Adipose tissue (tissue), 3 donors: ENCODE measurements around the gene EYA3. TPM values are rescaled to one million over a fixed set of nuclear protein-coding genes. Genes with fewer than 3 reads are reported as not detected.

ENCODE experiments used
- H3K27ac ChIP-seq: one replicate; pipeline ENCODE4 v1.5.1; 2013; ENCODE audit warnings: low read depth, low read length
- WGBS, 3 donors: extraction: QIAGEN DNeasy Blood & Tissue Kit; methylation state at CpG; one replicate each; pipeline ENCODE4 v1.1.7; 2013; 5-methylcytosine and 5-hydroxymethylcytosine counted together
- polyA plus RNA-seq, 3 donors: library from polyadenylated mRNA; stranded (reverse); fragments of 200-250 nt; gene quantifications; one replicate each; pipeline ENCODE4 v1.2.3, GENCODE V29; 2013
- donor health status: healthy with polysubstance abuse.
- donor health status: Bipolar disorder and iron deficiency.
- donor health status: healthy.

The EYA3 gene
- polyA plus RNA-seq, 3 donors: 3.2 to 5.1 (median 4.2) TPM

- WGBS, 3 donors: 39 to 67% (median 58%) methylated on average over 13 of the region's 13 CpGs
- no peak overlapping the region for H3K27ac ChIP-seq
Measured at GRCh38 chr1:27960762-27961645, 127.4 kb downstream of the EYA3 start.

- 2 to 4% (median 3%) methylated on average over 59 to 68 of the region's 68 CpGs for WGBS, 3 donors
Measured at GRCh38 chr1:27959792-27960603, 128.4 kb downstream of the EYA3 start, which contains the start of gene XKR8. TSS of gene XKR8 (plus strand) at chr1:27959973. CDS start at chr1:27960070, 97 bp downstream.

GRCh38 chr1:27958513-27958912 lies 129.9 kb downstream of the EYA3 start:
- WGBS, 3 donors: 96% methylated on average over 26 of the region's 26 CpGs
- no peak overlapping the region for H3K27ac ChIP-seq

More at GRCh38 chr1:27959792-27960603, 128.4 kb downstream of the EYA3 start, which contains the start of gene XKR8:
- peak within 1 kb of the TSS; percentile 82 for H3K27ac ChIP-seq

- WGBS, 3 donors: 82 to 96% (median 94%) methylated on average over 5 of the region's 5 CpGs
- H3K27ac ChIP-seq: no peak overlapping the region
Measured at GRCh38 chr1:27957655-27958054, 130.8 kb downstream of the EYA3 start.

GRCh38 chr1:27956761-27957160 lies 131.6 kb downstream of the EYA3 start:
- WGBS, 3 donors: 73 to 86% (median 83%) methylated on average over 6 of the region's 6 CpGs
- no peak overlapping the region for H3K27ac ChIP-seq

GRCh38 chr1:27955076-27955475 lies 133.3 kb downstream of the EYA3 start:
- 86 to 87% (median 86%) methylated on average over 6 of the region's 6 CpGs for WGBS, 3 donors
- no peak overlapping the region for H3K27ac ChIP-seq

- 92 to 94% (median 93%) methylated on average over 10 of the region's 10 CpGs for WGBS, 3 donors
- no peak overlapping the region for H3K27ac ChIP-seq
Measured at GRCh38 chr1:27954186-27954585, 134.2 kb downstream of the EYA3 start.

- H3K27ac ChIP-seq: no peak overlapping the region
- 50 to 64% (median 54%) methylated on average over 3 of the region's 3 CpGs for WGBS, 3 donors
Measured at GRCh38 chr1:27952147-27952546, 136.3 kb downstream of the EYA3 start.

- WGBS, 3 donors: 57 to 75% (median 58%) methylated on average over 3 of the region's 3 CpGs
Measured at GRCh38 chr1:27951396-27951795, 137.0 kb downstream of the EYA3 start.

GRCh38 chr1:27949027-27949426 lies 139.4 kb downstream of the EYA3 start:
- no peak overlapping the region for H3K27ac ChIP-seq
- WGBS, 3 donors: 89 to 92% (median 90%) methylated on average over 8 of the region's 8 CpGs

More at GRCh38 chr1:27951396-27951795, 137.0 kb downstream of the EYA3 start:
- no peak overlapping the region for H3K27ac ChIP-seq

- H3K27ac ChIP-seq: no peak overlapping the region
- 87 to 97% (median 92%) methylated on average over 5 of the region's 5 CpGs for WGBS, 3 donors
Measured at GRCh38 chr1:27945020-27945419, 143.4 kb downstream of the EYA3 start.

GRCh38 chr1:27941671-27942540 lies 146.5 kb downstream of the EYA3 start:
- no peak overlapping the region for H3K27ac ChIP-seq
- WGBS, 3 donors: 78 to 84% (median 81%) methylated on average over 12 of the region's 12 CpGs

- H3K27ac ChIP-seq: no peak overlapping the region
- WGBS, 3 donors: 91 to 93% (median 91%) methylated on average over 9 of the region's 9 CpGs
Measured at GRCh38 chr1:27940870-27941560, 147.4 kb downstream of the EYA3 start.

- 23 to 50% (median 29%) methylated on average over 6 of the region's 6 CpGs for WGBS, 3 donors
- no peak overlapping the region for H3K27ac ChIP-seq
Measured at GRCh38 chr1:27940297-27940696, 148.1 kb downstream of the EYA3 start.

- 86 to 92% (median 87%) methylated on average over 4 of the region's 4 CpGs for WGBS, 3 donors
Measured at GRCh38 chr1:27938488-27938887, 149.9 kb downstream of the EYA3 start.

GRCh38 chr1:27937524-27937836 lies 150.9 kb downstream of the EYA3 start:
- WGBS, 3 donors: 78 to 93% (median 83%) methylated on average over 1 of the region's 1 CpG

More at GRCh38 chr1:27938488-27938887, 149.9 kb downstream of the EYA3 start:
- no peak overlapping the region for H3K27ac ChIP-seq

GRCh38 chr1:27936370-27936769 lies 152.0 kb downstream of the EYA3 start:
- no peak overlapping the region for H3K27ac ChIP-seq
- WGBS, 3 donors: 66 to 96% (median 90%) methylated on average over 5 of the region's 5 CpGs

More at GRCh38 chr1:27937524-27937836, 150.9 kb downstream of the EYA3 start:
- no peak overlapping the region for H3K27ac ChIP-seq

GRCh38 chr1:27935721-27936120 lies 152.7 kb downstream of the EYA3 start:
- H3K27ac ChIP-seq: no peak overlapping the region
- WGBS, 3 donors: 34 to 59% (median 39%) methylated on average over 8 of the region's 8 CpGs
